SK-N-SH treated with all-trans-retinoic acid at 6 μM for 48 hours (cell line): ENCODE measurements around the gene CCT2.
"Not testable (repeated sequence)": the region's sequence is repeated elsewhere in the genome, so short reads cannot be mapped to it uniquely, and the experiment has no call there.

Experiments
- ATAC-seq: fragments of 200-7000 bp; cut with Tn5 transposase; 3 replicates; pipeline ENCODE4 v1.9.1; 2020; ENCODE audit warnings: mild to moderate bottlenecking, moderate library complexity
- ARNTL ChIP-seq: fragments of 450-650 bp; formaldehyde crosslinking; IDR thresholded peaks from 2 replicates; pipeline ENCODE4 v1.5.0; 2020; ENCODE audit warnings: low read depth, mild to moderate bottlenecking, moderate library complexity, borderline replicate concordance
- BACH2 ChIP-seq: fragments of 250-450 bp; sonication (Bioruptor Pico); IDR thresholded peaks from 2 replicates; pipeline ENCODE4 v1.9.0; 2021; ENCODE audit warnings: mild to moderate bottlenecking, borderline replicate concordance
- CSDC2 ChIP-seq: fragments of 250-450 bp; sonication (Bioruptor Pico); IDR thresholded peaks from 2 replicates; pipeline ENCODE4 v1.5.0; 2020; ENCODE audit warnings: mild to moderate bottlenecking, moderate library complexity
- ESRRG ChIP-seq: fragments of 250-450 bp; sonication (Bioruptor Pico); IDR thresholded peaks from 2 replicates; pipeline ENCODE4 v1.6.1; 2021; ENCODE audit warnings: mild to moderate bottlenecking
- GLIS3 ChIP-seq: fragments of 250-450 bp; sonication (Bioruptor Pico); IDR thresholded peaks from 2 replicates; pipeline ENCODE4 v1.5.0; 2020; ENCODE audit warnings: mild to moderate bottlenecking, moderate library complexity
- ISL1 ChIP-seq: fragments of 250-450 bp; sonication (Bioruptor Pico); IDR thresholded peaks from 2 replicates; pipeline ENCODE4 v2.1.2; 2022; ENCODE audit warnings: mild to moderate bottlenecking, moderate library complexity
- PATZ1 ChIP-seq: fragments of 250-450 bp; sonication (Bioruptor Pico); IDR thresholded peaks from 2 replicates; pipeline ENCODE4 v1.8.0; 2020; ENCODE audit warnings: mild to moderate bottlenecking, moderate library complexity, borderline replicate concordance
- POU6F1 ChIP-seq: fragments of 250-450 bp; sonication (Bioruptor Pico); IDR thresholded peaks from 2 replicates; pipeline ENCODE4 v1.8.0; 2021; ENCODE audit warnings: low read depth, mild to moderate bottlenecking, moderate library complexity, borderline replicate concordance
- PPARA ChIP-seq: fragments of 250-450 bp; sonication (Bioruptor Pico); IDR thresholded peaks from 2 replicates; pipeline ENCODE4 v1.5.0; 2020; ENCODE audit warnings: mild to moderate bottlenecking, borderline replicate concordance
- RARB ChIP-seq: fragments of 250-450 bp; sonication (Bioruptor Pico); IDR thresholded peaks from 2 replicates; pipeline ENCODE4 v1.8.0; 2021; ENCODE audit warnings: mild to moderate bottlenecking, moderate library complexity
- SNAI2 ChIP-seq: fragments of 250-450 bp; sonication (Bioruptor Pico); IDR thresholded peaks from 2 replicates; pipeline ENCODE4 v1.5.0; 2020; ENCODE audit warnings: mild to moderate bottlenecking, moderate library complexity
- TCF4 ChIP-seq: fragments of 250-450 bp; sonication (Bioruptor Pico); IDR thresholded peaks from 2 replicates; pipeline ENCODE4 v1.8.0; 2021; ENCODE audit warnings: mild to moderate bottlenecking, moderate library complexity, borderline replicate concordance
- TOX ChIP-seq: fragments of 250-450 bp; sonication (Bioruptor Pico); IDR thresholded peaks from 2 replicates; pipeline ENCODE4 v1.8.0; 2021; ENCODE audit warnings: mild to moderate bottlenecking, moderate library complexity, borderline replicate concordance
- TSHZ2 ChIP-seq: fragments of 250-450 bp; sonication (Bioruptor Pico); IDR thresholded peaks from 2 replicates; pipeline ENCODE4 v1.5.0; 2020; ENCODE audit warnings: mild to moderate bottlenecking, moderate library complexity
- ZFP3 ChIP-seq: fragments of 250-450 bp; sonication (Bioruptor Pico); IDR thresholded peaks from 2 replicates; pipeline ENCODE4 v1.5.0; 2020; ENCODE audit warnings: mild to moderate bottlenecking, moderate library complexity
- ZFP30 ChIP-seq: fragments of 450-650 bp; formaldehyde crosslinking; IDR thresholded peaks from 2 replicates; pipeline ENCODE4 v1.5.0; 2022; ENCODE audit warnings: mild to moderate bottlenecking, moderate library complexity
- ZNF565 ChIP-seq: fragments of 450-650 bp; formaldehyde crosslinking; conservative IDR thresholded peaks from 2 replicates; pipeline ENCODE4 v1.5.0; 2020; ENCODE audit warnings: low read depth, mild to moderate bottlenecking, moderate library complexity
- ZNF70 ChIP-seq: fragments of 450-650 bp; formaldehyde crosslinking; IDR thresholded peaks from 2 replicates; pipeline ENCODE4 v1.5.0; 2020; ENCODE audit warnings: mild to moderate bottlenecking, moderate library complexity
- ZNF8 ChIP-seq: fragments of 450-650 bp; formaldehyde crosslinking; IDR thresholded peaks from 2 replicates; pipeline ENCODE4 v1.5.0; 2020; ENCODE audit warnings: mild to moderate bottlenecking, moderate library complexity
- TF ChIP-seq, protein P1 (sequence below): fragments of 250-450 bp; sonication (Bioruptor Pico); IDR thresholded peaks from 2 replicates; pipeline ENCODE4 v1.5.1; 2021; ENCODE audit warnings: mild to moderate bottlenecking, moderate library complexity
- TF ChIP-seq, protein P2 (sequence below): fragments of 250-450 bp; sonication (Bioruptor Pico); IDR thresholded peaks from 2 replicates; pipeline ENCODE4 v1.5.1; 2020; ENCODE audit warnings: low read depth, mild to moderate bottlenecking, moderate library complexity

Gene CCT2

DNA sequence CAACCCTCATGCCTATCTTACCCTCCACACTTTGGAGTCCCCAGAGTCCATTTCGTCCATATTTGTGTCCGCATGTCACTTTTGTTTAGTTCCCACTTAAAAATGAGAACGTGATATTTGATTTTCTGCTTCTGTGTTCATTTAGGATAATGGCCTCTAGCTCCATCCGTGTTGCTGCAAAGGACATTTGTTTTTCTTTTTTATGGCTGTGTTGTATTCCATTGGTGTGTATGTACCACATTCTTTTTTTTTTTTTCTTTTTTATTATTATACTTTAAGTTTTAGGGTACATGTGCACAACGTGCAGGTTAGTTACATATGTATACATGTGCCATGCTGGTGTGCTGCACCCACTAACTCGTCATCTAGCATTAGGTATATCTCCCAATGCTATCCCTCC, 18.3 kb downstream of the CCT2 start:
- not testable (repeated sequence) for ATAC-seq
- TF ChIP-seq ZNF8 = peak; percentile 76
- TF ChIP-seq, all 23 proteins: peak for 1; not testable (repeated sequence) for 22

GRCh38 chr12:69604275-69604674, 19.0 kb downstream of the CCT2 start:
- ATAC-seq = not testable (repeated sequence)

- no peak for TF ChIP-seq TOX (CRISPR knock-in tag)
- no peak for TF ChIP-seq CSDC2 (CRISPR knock-in tag)
- no peak for TF ChIP-seq PPARA (CRISPR knock-in tag)
- TF ChIP-seq TCF4 (CRISPR knock-in tag) = no peak
- no peak for TF ChIP-seq ZFP30 (CRISPR knock-in tag)
- no peak for TF ChIP-seq ESRRG
- TF ChIP-seq ZNF70 = no peak
- no peak for TF ChIP-seq POU6F1 (CRISPR knock-in tag)
- TF ChIP-seq, protein P1, sequence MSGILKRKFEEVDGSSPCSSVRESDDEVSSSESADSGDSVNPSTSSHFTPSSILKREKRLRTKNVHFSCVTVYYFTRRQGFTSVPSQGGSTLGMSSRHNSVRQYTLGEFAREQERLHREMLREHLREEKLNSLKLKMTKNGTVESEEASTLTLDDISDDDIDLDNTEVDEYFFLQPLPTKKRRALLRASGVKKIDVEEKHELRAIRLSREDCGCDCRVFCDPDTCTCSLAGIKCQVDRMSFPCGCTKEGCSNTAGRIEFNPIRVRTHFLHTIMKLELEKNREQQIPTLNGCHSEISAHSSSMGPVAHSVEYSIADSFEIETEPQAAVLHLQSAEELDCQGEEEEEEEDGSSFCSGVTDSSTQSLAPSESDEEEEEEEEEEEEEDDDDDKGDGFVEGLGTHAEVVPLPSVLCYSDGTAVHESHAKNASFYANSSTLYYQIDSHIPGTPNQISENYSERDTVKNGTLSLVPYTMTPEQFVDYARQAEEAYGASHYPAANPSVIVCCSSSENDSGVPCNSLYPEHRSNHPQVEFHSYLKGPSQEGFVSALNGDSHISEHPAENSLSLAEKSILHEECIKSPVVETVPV = no peak
- TF ChIP-seq RARB (CRISPR knock-in tag) = no peak
- TF ChIP-seq SNAI2 (CRISPR knock-in tag) = no peak
- no peak for TF ChIP-seq ZNF565
- TF ChIP-seq ARNTL = no peak
- TF ChIP-seq ISL1 = no peak
- TF ChIP-seq, all 23 proteins: peak for 0
- no peak for ATAC-seq
Measured at GRCh38 chr12:69608114-69608513, 22.9 kb downstream of the CCT2 start.

DNA sequence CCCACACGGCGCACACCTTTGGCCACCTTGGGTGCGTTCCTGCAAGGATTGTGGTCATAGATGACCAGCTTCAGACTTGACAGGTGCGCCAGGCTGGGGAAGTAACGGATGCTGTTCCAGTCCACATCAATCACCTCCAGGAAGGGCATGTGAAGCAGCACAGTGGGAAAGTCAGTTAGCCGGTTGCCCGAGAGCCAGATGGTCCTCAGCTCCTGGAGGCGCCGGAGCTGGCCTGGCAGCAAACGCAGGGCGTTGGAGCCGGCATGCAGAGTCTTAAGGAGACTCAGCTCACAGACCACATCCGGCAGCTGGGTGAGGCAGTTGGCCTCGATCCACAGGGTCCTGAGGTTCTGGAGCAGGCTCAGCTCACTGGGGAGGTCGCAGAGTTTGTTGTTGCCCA, 24.9 kb downstream of the CCT2 start:
- ATAC-seq = no peak
- TF ChIP-seq RARB (CRISPR knock-in tag) (no peak), ZFP3 (CRISPR knock-in tag) (no peak), SNAI2 (CRISPR knock-in tag) (no peak), ESRRG (no peak), ZNF70 (no peak), CSDC2 (CRISPR knock-in tag) (no peak)

DNA sequence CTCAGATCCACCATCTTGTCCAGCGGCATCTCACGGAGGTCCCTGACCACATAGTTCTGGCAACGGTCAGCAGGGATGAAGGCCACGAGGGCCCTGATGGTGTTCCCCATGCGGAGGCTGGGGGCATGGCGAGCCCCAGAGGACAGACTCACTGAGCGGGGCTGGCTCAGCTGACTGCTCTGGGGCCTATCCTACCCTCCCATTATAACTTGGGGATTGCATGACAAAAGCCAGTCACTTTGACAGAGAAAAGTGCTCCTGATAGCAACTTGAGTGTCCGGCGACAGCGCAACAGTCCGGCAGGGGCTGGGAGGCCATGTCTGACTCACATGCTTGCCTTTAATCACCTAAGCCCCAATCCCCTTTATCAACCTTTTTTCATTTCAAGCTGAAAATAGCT, 25.5 kb downstream of the CCT2 start, which contains the start of gene LRRC10:
Gene LRRC10, minus strand, starts transcription at position 179 of the 400 bp plus-strand sequence. Its CDS starts 69 bp downstream, at position 110.
- ATAC-seq = no peak
- no peak for TF ChIP-seq RARB (CRISPR knock-in tag)
- TF ChIP-seq PATZ1 = no peak
- no peak for TF ChIP-seq TOX (CRISPR knock-in tag)
- no peak for TF ChIP-seq ZFP30 (CRISPR knock-in tag)
- no peak for TF ChIP-seq GLIS3 (CRISPR knock-in tag)
- no peak for TF ChIP-seq ZNF565
- TF ChIP-seq, protein P2, sequence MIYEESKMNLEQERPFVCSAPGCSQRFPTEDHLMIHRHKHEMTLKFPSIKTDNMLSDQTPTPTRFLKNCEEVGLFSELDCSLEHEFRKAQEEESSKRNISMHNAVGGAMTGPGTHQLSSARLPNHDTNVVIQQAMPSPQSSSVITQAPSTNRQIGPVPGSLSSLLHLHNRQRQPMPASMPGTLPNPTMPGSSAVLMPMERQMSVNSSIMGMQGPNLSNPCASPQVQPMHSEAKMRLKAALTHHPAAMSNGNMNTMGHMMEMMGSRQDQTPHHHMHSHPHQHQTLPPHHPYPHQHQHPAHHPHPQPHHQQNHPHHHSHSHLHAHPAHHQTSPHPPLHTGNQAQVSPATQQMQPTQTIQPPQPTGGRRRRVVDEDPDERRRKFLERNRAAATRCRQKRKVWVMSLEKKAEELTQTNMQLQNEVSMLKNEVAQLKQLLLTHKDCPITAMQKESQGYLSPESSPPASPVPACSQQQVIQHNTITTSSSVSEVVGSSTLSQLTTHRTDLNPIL (CRISPR knock-in tag) = no peak
- no peak for TF ChIP-seq ZNF70
- TF ChIP-seq TCF4 (CRISPR knock-in tag) = no peak
- no peak for TF ChIP-seq TSHZ2 (CRISPR knock-in tag)
- TF ChIP-seq PPARA (CRISPR knock-in tag) = no peak
- TF ChIP-seq SNAI2 (CRISPR knock-in tag) = no peak
- TF ChIP-seq ZFP3 (CRISPR knock-in tag) = no peak
- TF ChIP-seq ARNTL = no peak
- TF ChIP-seq BACH2 (CRISPR knock-in tag) = no peak
- no peak for TF ChIP-seq ZNF8
- TF ChIP-seq, all 23 proteins: peak for 0
